ENCODE measurements around the gene POM121L12.

GRCh38 chr7:53050433-53050832 is 15.0 kb downstream of the POM121L12 start:
- no peak for TF ChIP-seq CTCF (IDR thresholded peaks at IDR 0.05)
- no peak for TF ChIP-seq POLR2A (IDR thresholded peaks at IDR 0.05)
